ENCODE results near the gene COQ9. TPM values are rescaled to one million over a fixed set of nuclear protein-coding genes. Genes with fewer than 3 reads are reported as not detected.
"Not testable (repeated sequence)": the region's sequence is repeated elsewhere in the genome, so short reads cannot be mapped to it uniquely, and the experiment has no call there.

Gene COQ9, protein sequence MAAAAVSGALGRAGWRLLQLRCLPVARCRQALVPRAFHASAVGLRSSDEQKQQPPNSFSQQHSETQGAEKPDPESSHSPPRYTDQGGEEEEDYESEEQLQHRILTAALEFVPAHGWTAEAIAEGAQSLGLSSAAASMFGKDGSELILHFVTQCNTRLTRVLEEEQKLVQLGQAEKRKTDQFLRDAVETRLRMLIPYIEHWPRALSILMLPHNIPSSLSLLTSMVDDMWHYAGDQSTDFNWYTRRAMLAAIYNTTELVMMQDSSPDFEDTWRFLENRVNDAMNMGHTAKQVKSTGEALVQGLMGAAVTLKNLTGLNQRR
- 39.5 and 46.9 TPM in 2 replicates for total RNA-seq (2014; rRNA removed; shearing (Covaris generic); ENCODE audit: low replicate concordance)

DNA sequence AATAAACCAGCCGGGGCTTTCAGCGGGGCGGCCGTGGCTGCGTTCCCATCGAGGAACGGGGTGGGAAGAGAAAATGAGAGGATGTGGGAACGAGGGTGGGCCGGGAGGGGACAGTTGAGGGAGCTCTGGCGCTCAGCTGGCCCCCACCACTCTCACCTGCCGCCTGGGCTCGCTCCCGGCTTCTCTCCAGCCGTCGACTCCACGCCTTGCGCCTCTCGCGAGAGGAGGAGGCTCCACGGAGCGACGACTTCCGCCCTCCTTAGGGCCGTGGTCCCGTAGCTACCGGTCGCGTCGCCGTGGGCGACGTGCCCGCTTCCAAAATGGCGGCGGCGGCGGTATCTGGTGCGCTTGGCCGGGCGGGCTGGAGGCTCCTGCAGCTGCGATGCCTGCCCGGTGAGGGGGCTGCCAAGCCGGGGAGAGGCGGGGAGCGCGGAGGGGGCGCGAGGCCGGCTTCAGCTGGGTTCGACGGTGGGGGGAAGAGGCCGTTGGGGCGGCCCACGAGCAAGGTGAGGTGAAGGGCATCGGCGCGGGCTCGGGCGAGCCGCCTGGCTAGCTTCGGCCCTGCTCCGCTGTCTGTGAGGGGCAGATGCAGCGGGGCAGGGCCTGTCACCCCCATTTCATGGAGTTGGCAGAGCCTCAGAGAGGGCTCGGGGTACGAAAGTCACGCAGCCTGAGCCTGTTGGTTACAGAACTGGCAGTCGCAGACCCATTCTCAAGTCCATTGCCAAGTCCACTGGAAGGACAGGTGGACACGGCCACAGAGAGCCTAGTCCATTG, at the start of gene COQ9, which contains the start of gene CIAPIN1:
TSS of gene COQ9 (plus strand) at position 294 of the 777 bp plus-strand sequence. CDS start at position 321, 27 bp downstream.
TSS of gene CIAPIN1 (minus strand) at position 200 of the 777 bp plus-strand sequence. CDS start 6,457 bp downstream, outside the sequence.
- no peaks in the 10 kb centered on the region for H4K20me1 ChIP-seq (ENCODE audit: insufficient read depth, low read depth, low read length)
- peak; percentile 98 for DNase-seq
- H3K79me2 ChIP-seq (ENCODE audit: low read length): peaks cover 74% of the 10 kb centered on the region
- H3K27ac ChIP-seq (ENCODE audit: low read length): peak within 1 kb of the TSS; percentile 72
- H3K4me1 ChIP-seq (ENCODE audit: low read length): peaks cover 24% of the 10 kb centered on the region
- no peaks in the 10 kb centered on the region for H3K9me2 ChIP-seq (replicated peaks; ENCODE audit: insufficient read depth, low read length)
- H3K27me3 ChIP-seq (ENCODE audit: low read length): no peaks in the 10 kb centered on the region
- peak within 1 kb of the TSS; percentile 85 for H3K4me3 ChIP-seq (ENCODE audit: low read length)
- H3K36me3 ChIP-seq (ENCODE audit: insufficient read depth, low read length): peaks cover 13% of the 10 kb centered on the region
- peak within 1 kb of the TSS; percentile 86 for H2AFZ ChIP-seq (ENCODE audit: low read length)
- peak within 1 kb of the TSS; percentile 89 for H3K9ac ChIP-seq (ENCODE audit: low read length)
- no peaks in the 10 kb centered on the region for H3K9me3 ChIP-seq (ENCODE audit: low read length)
- peak within 1 kb of the TSS; percentile 84 for H3K4me2 ChIP-seq (ENCODE audit: low read depth, low read length, poor library complexity, severe bottlenecking)

DNA sequence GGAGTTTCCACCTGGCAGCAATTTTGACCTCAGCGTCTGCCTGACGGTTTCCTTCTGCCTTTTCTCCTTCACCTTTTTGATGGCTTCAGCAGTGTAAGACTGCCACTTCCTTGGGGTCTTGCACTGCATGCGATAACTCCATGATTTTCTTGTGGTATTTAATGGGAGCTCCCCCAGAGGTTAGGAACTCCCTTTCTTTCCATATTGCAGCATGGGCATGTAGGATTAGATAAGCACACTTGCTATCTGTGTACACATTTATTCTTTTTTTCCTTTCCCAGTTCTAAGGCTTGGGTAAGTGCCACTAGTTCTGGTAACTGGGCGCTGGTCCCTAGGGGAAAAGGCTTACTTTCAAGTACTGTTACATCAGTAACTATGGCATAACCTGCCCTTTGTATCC, 49.8 kb upstream of the COQ9 start:
- not testable (repeated sequence) for H3K4me2 ChIP-seq (ENCODE audit: low read depth, low read length, poor library complexity, severe bottlenecking); H2AFZ ChIP-seq (ENCODE audit: low read length); H3K27ac ChIP-seq (ENCODE audit: low read length); H3K79me2 ChIP-seq (ENCODE audit: low read length); H3K27me3 ChIP-seq (ENCODE audit: low read length); H3K9ac ChIP-seq (ENCODE audit: low read length); H3K4me1 ChIP-seq (ENCODE audit: low read length); H3K4me3 ChIP-seq (ENCODE audit: low read length); H4K20me1 ChIP-seq (ENCODE audit: insufficient read depth, low read depth, low read length); DNase-seq; H3K9me2 ChIP-seq (replicated peaks; ENCODE audit: insufficient read depth, low read length); H3K9me3 ChIP-seq (ENCODE audit: low read length); H3K36me3 ChIP-seq (ENCODE audit: insufficient read depth, low read length)

DNA sequence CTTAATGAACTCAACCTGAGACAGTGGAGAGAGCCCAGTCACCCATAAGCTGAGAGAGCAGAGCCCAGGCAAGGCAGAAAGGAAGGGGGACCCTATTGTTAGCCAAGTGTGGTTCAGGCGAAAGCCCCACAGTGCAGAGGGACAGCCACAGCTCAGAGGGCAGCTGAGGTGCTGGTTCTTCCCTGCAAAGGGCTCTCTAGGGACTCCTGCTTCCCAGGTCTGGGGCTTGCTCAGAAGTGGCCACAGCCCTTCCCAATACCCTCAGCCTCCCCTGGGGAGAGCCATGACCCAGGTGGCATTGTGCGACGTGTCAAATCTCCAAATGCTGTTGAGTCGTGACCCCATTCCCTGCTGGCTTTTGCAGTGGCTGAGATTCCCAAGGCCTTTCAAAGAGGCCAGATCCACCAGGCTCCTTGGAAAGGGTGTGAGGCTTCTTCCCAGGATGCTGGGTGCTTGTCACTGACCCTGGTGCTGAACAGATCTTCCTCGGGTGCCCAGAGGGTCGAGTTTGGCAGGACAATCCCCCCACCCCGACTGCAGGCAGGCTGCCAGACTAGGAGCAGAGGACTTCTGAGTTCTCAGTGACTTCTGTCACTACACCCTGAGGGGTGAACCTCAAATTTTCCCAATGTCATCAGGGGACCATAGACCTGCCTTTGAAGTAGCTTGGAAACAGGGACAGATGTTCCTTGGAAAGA, 45.2 kb upstream of the COQ9 start:
- no peak overlapping the region for H3K4me3 ChIP-seq (ENCODE audit: low read length)
- H4K20me1 ChIP-seq (ENCODE audit: insufficient read depth, low read depth, low read length): no peaks in the 10 kb centered on the region

DNA sequence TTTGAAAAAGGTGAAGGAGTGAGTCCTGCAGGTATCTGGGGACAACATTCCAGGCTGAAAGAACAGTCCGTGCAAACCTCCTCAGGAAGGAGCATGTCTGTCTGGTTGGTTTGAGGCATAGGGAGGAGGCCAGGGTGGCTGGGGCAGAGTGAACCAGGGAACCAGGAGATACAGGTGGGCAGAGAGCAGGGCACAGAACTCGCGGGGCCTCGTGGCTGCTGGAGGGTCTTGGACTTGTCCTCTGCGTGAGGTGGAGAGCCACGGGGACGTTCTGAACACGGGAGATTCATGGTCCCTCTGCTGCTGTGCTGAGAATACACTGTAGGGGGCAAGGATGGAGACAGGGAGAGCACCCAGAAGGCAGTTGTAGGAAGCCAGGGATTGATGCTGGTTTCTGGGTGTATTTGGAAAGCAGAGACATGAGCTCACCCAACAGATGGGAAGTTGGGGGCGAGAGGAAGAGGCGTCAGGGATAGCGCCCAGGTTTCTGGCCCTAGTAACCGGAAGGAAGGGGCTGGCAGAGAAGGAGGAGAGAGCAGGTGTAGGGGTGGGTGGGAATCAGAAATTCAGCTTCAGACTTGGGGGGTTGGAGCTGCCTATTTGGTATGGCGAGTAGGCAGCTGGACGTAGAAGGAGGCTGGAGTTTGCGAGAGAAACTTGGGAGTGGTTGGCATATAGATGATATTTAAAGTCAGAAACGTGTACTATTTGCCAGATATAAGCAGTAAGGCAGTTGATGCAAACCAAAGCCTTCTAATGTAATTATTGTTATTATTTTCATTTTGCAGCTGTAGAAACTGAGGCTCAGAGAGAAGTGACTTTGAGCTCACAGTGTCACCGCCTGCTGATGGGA, 43.1 kb upstream of the COQ9 start, which contains the start of gene CCL17:
TSS of gene CCL17 (plus strand) at position 803 of the 853 bp plus-strand sequence. CDS start 9,166 bp downstream, outside the sequence.
- H2AFZ ChIP-seq (ENCODE audit: low read length): no peak within 1 kb of the TSS
- no peak for DNase-seq

More for the DNA sequence above, 45.2 kb upstream of the COQ9 start:
- Histone ChIP-seq H3K4me1 (ENCODE audit: low read length) (no peaks in the 10 kb centered on the region), H3K4me2 (ENCODE audit: low read depth, low read length, poor library complexity, severe bottlenecking) (no peak overlapping the region), H3K9ac (ENCODE audit: low read length) (no peak overlapping the region), H2AFZ (ENCODE audit: low read length) (no peak overlapping the region), H3K79me2 (ENCODE audit: low read length) (no peaks in the 10 kb centered on the region), H3K36me3 (ENCODE audit: insufficient read depth, low read length) (no peaks in the 10 kb centered on the region), H3K27ac (ENCODE audit: low read length) (no peak overlapping the region), H3K9me3 (ENCODE audit: low read length) (no peaks in the 10 kb centered on the region), H3K27me3 (ENCODE audit: low read length) (no peaks in the 10 kb centered on the region), H3K9me2 (replicated peaks; ENCODE audit: insufficient read depth, low read length) (no peaks in the 10 kb centered on the region)
- DNase-seq: no peak

GRCh38 chr16:57405097-57405496, 42.2 kb upstream of the COQ9 start:
- Histone ChIP-seq H2AFZ (ENCODE audit: low read length) (no peak overlapping the region), H3K9me3 (ENCODE audit: low read length) (no peaks in the 10 kb centered on the region), H3K36me3 (ENCODE audit: insufficient read depth, low read length) (no peaks in the 10 kb centered on the region), H3K27me3 (ENCODE audit: low read length) (no peaks in the 10 kb centered on the region), H3K79me2 (ENCODE audit: low read length) (no peaks in the 10 kb centered on the region), H3K4me2 (ENCODE audit: low read depth, low read length, poor library complexity, severe bottlenecking) (no peak overlapping the region), H3K4me1 (ENCODE audit: low read length) (no peaks in the 10 kb centered on the region), H4K20me1 (ENCODE audit: insufficient read depth, low read depth, low read length) (no peaks in the 10 kb centered on the region), H3K27ac (ENCODE audit: low read length) (no peak overlapping the region), H3K9me2 (replicated peaks; ENCODE audit: insufficient read depth, low read length) (no peaks in the 10 kb centered on the region), H3K4me3 (ENCODE audit: low read length) (no peak overlapping the region), H3K9ac (ENCODE audit: low read length) (no peak overlapping the region)
- no peak for DNase-seq

More for the DNA sequence above, 43.1 kb upstream of the COQ9 start, which contains the start of gene CCL17:
- Histone ChIP-seq H3K27ac (ENCODE audit: low read length) (no peak within 1 kb of the TSS), H3K4me1 (ENCODE audit: low read length) (no peaks in the 10 kb centered on the region), H3K4me3 (ENCODE audit: low read length) (no peak within 1 kb of the TSS), H3K27me3 (ENCODE audit: low read length) (no peaks in the 10 kb centered on the region), H3K4me2 (ENCODE audit: low read depth, low read length, poor library complexity, severe bottlenecking) (no peak within 1 kb of the TSS), H3K9me2 (replicated peaks; ENCODE audit: insufficient read depth, low read length) (no peaks in the 10 kb centered on the region), H3K9me3 (ENCODE audit: low read length) (no peaks in the 10 kb centered on the region), H3K9ac (ENCODE audit: low read length) (no peak within 1 kb of the TSS), H4K20me1 (ENCODE audit: insufficient read depth, low read depth, low read length) (no peaks in the 10 kb centered on the region), H3K79me2 (ENCODE audit: low read length) (no peaks in the 10 kb centered on the region), H3K36me3 (ENCODE audit: insufficient read depth, low read length) (no peaks in the 10 kb centered on the region)

DNA sequence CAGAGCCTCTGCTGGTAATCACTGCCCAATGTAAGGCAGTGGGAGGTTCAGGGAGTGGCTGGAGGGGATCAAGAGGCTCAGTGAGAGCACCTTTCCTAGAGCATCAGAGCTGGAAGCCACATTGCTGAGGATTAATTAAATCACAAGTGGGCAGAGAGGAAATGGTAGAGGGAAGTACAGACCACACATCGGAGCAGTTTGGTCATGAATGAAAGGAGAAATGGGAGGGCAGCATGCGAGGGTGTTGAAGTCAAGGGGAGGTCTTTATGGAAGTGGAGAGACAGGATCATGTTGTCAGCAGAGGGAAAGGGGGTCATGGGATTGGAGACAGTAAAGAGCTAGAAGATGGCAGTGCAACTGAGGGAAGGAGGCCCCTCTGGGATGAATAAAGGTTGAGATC, 40.4 kb upstream of the COQ9 start:
- no peak overlapping the region for H3K9ac ChIP-seq (ENCODE audit: low read length)
- no peaks in the 10 kb centered on the region for H3K27me3 ChIP-seq (ENCODE audit: low read length)
- no peak overlapping the region for H3K4me3 ChIP-seq (ENCODE audit: low read length)
- no peaks in the 10 kb centered on the region for H3K36me3 ChIP-seq (ENCODE audit: insufficient read depth, low read length)
- H2AFZ ChIP-seq (ENCODE audit: low read length): no peak overlapping the region
- no peaks in the 10 kb centered on the region for H3K9me3 ChIP-seq (ENCODE audit: low read length)
- no peaks in the 10 kb centered on the region for H3K9me2 ChIP-seq (replicated peaks; ENCODE audit: insufficient read depth, low read length)
- H3K4me1 ChIP-seq (ENCODE audit: low read length): peaks cover 8% of the 10 kb centered on the region
- H3K4me2 ChIP-seq (ENCODE audit: low read depth, low read length, poor library complexity, severe bottlenecking): no peak overlapping the region
- H3K27ac ChIP-seq (ENCODE audit: low read length): no peak overlapping the region
- H3K79me2 ChIP-seq (ENCODE audit: low read length): no peaks in the 10 kb centered on the region
- no peak for DNase-seq
- H4K20me1 ChIP-seq (ENCODE audit: insufficient read depth, low read depth, low read length): no peaks in the 10 kb centered on the region

GRCh38 chr16:57407521-57408353, 39.5 kb upstream of the COQ9 start:
- no peak overlapping the region for H3K4me2 ChIP-seq (ENCODE audit: low read depth, low read length, poor library complexity, severe bottlenecking)
- H4K20me1 ChIP-seq (ENCODE audit: insufficient read depth, low read depth, low read length): no peaks in the 10 kb centered on the region
- H3K9me2 ChIP-seq (replicated peaks; ENCODE audit: insufficient read depth, low read length): no peaks in the 10 kb centered on the region
- H3K9ac ChIP-seq (ENCODE audit: low read length): no peak overlapping the region
- no peak for DNase-seq
- no peak overlapping the region for H3K27ac ChIP-seq (ENCODE audit: low read length)
- H3K9me3 ChIP-seq (ENCODE audit: low read length): no peaks in the 10 kb centered on the region
- H3K4me1 ChIP-seq (ENCODE audit: low read length): peaks cover 11% of the 10 kb centered on the region
- H3K4me3 ChIP-seq (ENCODE audit: low read length): no peak overlapping the region
- H3K79me2 ChIP-seq (ENCODE audit: low read length): no peaks in the 10 kb centered on the region
- H3K36me3 ChIP-seq (ENCODE audit: insufficient read depth, low read length): no peaks in the 10 kb centered on the region
- no peak overlapping the region for H2AFZ ChIP-seq (ENCODE audit: low read length)
- H3K27me3 ChIP-seq (ENCODE audit: low read length): no peaks in the 10 kb centered on the region

Data from Karpas-422 (cell line).